Activated T-cell treated with anti-CD3 and anti-CD28 coated beads, Interleukin-2, amount 50 U/mL, for 24 hours (primary cell): ENCODE measurements around the gene MISP3.
"Not testable (repeated sequence)": the region's sequence is repeated elsewhere in the genome, so short reads cannot be mapped to it uniquely, and the experiment has no call there.

Source experiments
- DNase-seq: peaks from one replicate; pipeline ENCODE4 v3.0.0-alpha.2; 2020
- H3K27ac Mint-ChIP-seq: 2 replicates; pipeline ENCODE4 v1.8.0; 2020; ENCODE audit warnings: mild to moderate bottlenecking, mixed read lengths
- H3K27me3 Mint-ChIP-seq: 2 replicates; pipeline ENCODE4 v1.8.0; 2020; ENCODE audit warnings: mixed read lengths
- H3K36me3 Mint-ChIP-seq: 2 replicates; pipeline ENCODE4 v1.8.0; 2020; ENCODE audit warnings: low read depth, mixed read lengths
- H3K4me1 Mint-ChIP-seq: 2 replicates; pipeline ENCODE4 v1.8.0; 2020; ENCODE audit warnings: low read depth, mixed read lengths
- H3K4me3 Mint-ChIP-seq: 2 replicates; pipeline ENCODE4 v1.8.0; 2020; ENCODE audit warnings: mild to moderate bottlenecking, moderate library complexity, mixed read lengths
- H3K9me3 Mint-ChIP-seq: 2 replicates; pipeline ENCODE4 v1.8.0; 2020; ENCODE audit warnings: mixed read lengths

Gene MISP3

DNA sequence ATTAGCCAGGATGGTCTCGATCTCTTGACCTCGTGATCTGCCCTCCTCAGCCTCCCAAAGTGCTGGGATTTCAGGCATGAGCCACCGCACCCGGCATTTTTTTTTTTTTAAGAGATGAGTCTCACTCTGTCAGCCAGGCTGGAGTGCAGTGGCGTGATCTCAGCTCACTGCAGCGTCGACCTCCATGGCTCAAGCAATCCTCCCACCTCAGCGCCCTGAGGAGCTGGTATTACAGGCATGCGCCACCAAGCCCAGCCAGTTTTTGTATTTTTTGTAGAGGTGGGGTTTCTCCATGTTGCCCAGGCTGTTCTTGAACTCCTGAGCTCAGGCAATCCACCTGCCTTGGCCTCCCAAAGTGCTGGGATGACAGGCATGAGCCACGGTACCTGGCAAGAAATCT, 24.7 kb upstream of the MISP3 start:
- Mint-ChIP-seq H3K36me3 (peaks cover 87% of the 10 kb centered on the region), H3K4me1 (peaks cover 12% of the 10 kb centered on the region)
- not testable (repeated sequence) for H3K9me3 Mint-ChIP-seq, H3K27me3 Mint-ChIP-seq, H3K4me3 Mint-ChIP-seq, H3K27ac Mint-ChIP-seq, DNase-seq

DNA sequence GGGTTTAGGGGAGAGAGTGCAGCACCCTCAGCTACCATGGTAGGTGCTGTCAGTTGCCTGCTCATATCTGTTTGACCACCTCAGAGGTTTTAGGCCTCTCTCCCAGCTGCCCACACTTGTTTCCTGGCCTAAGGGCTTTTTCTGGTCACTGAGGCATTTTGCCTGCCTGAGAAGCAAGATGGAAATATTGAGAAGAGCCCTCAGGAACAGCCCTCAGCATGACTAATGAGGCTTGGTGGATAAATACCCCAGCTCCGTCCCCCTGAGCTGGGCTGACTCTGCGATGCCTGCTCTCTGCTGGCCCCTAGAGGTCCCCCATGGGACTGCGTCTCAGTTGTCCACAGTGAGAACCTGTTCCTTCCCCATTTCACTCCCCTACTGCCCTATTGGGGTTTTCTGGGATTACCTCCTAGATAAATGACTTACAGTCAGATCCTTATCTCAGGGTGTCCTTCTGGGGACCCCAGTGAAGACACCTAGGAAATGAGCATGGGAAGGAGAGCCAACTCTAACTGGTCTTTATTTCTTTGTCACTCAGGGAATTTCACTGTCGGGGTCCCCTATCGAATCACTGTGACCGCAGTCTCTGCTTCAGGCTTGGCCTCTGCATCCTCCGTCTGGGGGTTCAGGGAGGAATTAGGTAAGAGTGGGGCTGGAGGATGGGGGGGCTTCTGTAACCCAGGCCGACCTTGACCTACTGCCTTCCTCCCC, 24.0 kb upstream of the MISP3 start:
- Mint-ChIP-seq H3K4me3 (no peak overlapping the region), H3K27me3 (no peaks in the 10 kb centered on the region), H3K36me3 (peaks cover 89% of the 10 kb centered on the region), H3K27ac (peak overlapping the region; percentile 52), H3K4me1 (peaks cover 12% of the 10 kb centered on the region), H3K9me3 (no peaks in the 10 kb centered on the region)
- DNase-seq = peak; percentile 87

DNA sequence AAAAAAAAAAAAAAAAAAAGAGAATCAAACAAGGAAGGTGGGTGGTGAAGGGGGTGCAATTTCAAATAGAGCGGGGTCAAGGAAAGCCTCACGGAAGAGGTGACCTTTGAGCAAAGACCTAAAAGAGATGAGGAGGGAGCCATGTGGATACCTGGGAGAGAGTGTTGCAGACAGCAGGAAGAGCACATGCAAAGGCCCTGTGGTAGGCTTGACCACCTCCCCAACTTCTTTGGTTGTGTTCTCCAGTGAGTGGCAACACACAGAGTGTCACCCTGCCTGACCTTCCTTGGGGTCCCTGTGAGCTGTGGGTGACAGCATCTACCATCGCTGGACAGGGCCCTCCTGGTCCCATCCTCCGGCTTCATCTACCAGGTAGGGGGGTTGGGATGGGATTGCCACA, 22.1 kb upstream of the MISP3 start:
- H3K4me3 Mint-ChIP-seq = no peak overlapping the region
- H3K4me1 Mint-ChIP-seq = peaks cover 12% of the 10 kb centered on the region
- peaks cover 74% of the 10 kb centered on the region for H3K36me3 Mint-ChIP-seq
- no peaks in the 10 kb centered on the region for H3K9me3 Mint-ChIP-seq
- no peak for DNase-seq
- no peaks in the 10 kb centered on the region for H3K27me3 Mint-ChIP-seq
- H3K27ac Mint-ChIP-seq = no peak overlapping the region

- H3K4me1 Mint-ChIP-seq = peaks cover 11% of the 10 kb centered on the region
- H3K27ac Mint-ChIP-seq = not testable (repeated sequence)
Measured at GRCh38 chr19:14050961-14051360, 21.6 kb upstream of the MISP3 start.

GRCh38 chr19:14051980-14052379, 20.6 kb upstream of the MISP3 start:
- H3K27ac Mint-ChIP-seq = no peak overlapping the region
- peaks cover 61% of the 10 kb centered on the region for H3K36me3 Mint-ChIP-seq
- no peak for DNase-seq
- peaks cover 7% of the 10 kb centered on the region for H3K4me1 Mint-ChIP-seq
- no peaks in the 10 kb centered on the region for H3K9me3 Mint-ChIP-seq
- H3K27me3 Mint-ChIP-seq = no peaks in the 10 kb centered on the region
- no peak overlapping the region for H3K4me3 Mint-ChIP-seq

More at GRCh38 chr19:14050961-14051360, 21.6 kb upstream of the MISP3 start:
- DNase-seq, H3K4me3 Mint-ChIP-seq, H3K9me3 Mint-ChIP-seq, H3K27me3 Mint-ChIP-seq: not testable (repeated sequence)
- H3K36me3 Mint-ChIP-seq = peaks cover 70% of the 10 kb centered on the region

GRCh38 chr19:14052470-14052869, 20.1 kb upstream of the MISP3 start:
- no peaks in the 10 kb centered on the region for H3K27me3 Mint-ChIP-seq
- DNase-seq = no peak
- no peak overlapping the region for H3K4me3 Mint-ChIP-seq
- H3K27ac Mint-ChIP-seq = no peak overlapping the region
- no peaks in the 10 kb centered on the region for H3K9me3 Mint-ChIP-seq
- H3K4me1 Mint-ChIP-seq = peaks cover 8% of the 10 kb centered on the region
- peaks cover 56% of the 10 kb centered on the region for H3K36me3 Mint-ChIP-seq

DNA sequence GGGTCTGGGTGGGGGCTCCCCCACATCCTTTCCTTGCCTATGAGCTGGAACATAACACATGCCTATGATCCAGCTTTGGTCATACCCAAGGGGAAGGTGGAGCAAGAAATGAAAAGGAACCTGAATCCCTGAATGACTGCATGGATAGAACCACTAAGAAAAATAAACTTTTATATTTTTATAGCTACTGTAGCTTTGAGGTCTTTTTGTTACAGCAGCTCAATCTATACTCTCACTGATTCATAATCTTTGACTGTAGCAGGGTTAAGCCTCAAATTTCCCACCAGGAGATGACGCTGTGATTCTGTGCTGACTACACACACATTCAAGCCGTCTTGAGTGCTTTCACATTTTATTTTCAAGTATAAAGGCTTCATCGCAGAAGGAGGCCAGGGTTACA, 19.6 kb upstream of the MISP3 start:
- no peaks in the 10 kb centered on the region for H3K9me3 Mint-ChIP-seq
- H3K4me3 Mint-ChIP-seq = no peak overlapping the region
- no peak for DNase-seq
- H3K27ac Mint-ChIP-seq = no peak overlapping the region
- peaks cover 50% of the 10 kb centered on the region for H3K36me3 Mint-ChIP-seq
- H3K27me3 Mint-ChIP-seq = peaks cover 5% of the 10 kb centered on the region
- peaks cover 12% of the 10 kb centered on the region for H3K4me1 Mint-ChIP-seq

- no peaks in the 10 kb centered on the region for H3K9me3 Mint-ChIP-seq
- no peak overlapping the region for H3K4me3 Mint-ChIP-seq
- peaks cover 10% of the 10 kb centered on the region for H3K27me3 Mint-ChIP-seq
- H3K36me3 Mint-ChIP-seq = peaks cover 45% of the 10 kb centered on the region
- no peak overlapping the region for H3K27ac Mint-ChIP-seq
- H3K4me1 Mint-ChIP-seq = peaks cover 12% of the 10 kb centered on the region
- no peak for DNase-seq
Measured at GRCh38 chr19:14053500-14053899, 19.1 kb upstream of the MISP3 start.

- Mint-ChIP-seq H3K27me3 (peaks cover 16% of the 10 kb centered on the region), H3K27ac (peak overlapping the region; percentile 59), H3K4me1 (peaks cover 16% of the 10 kb centered on the region), H3K4me3 (no peak overlapping the region), H3K9me3 (no peaks in the 10 kb centered on the region), H3K36me3 (peaks cover 39% of the 10 kb centered on the region)
- DNase-seq = no peak
Measured at GRCh38 chr19:14054099-14054498, 18.5 kb upstream of the MISP3 start.

DNA sequence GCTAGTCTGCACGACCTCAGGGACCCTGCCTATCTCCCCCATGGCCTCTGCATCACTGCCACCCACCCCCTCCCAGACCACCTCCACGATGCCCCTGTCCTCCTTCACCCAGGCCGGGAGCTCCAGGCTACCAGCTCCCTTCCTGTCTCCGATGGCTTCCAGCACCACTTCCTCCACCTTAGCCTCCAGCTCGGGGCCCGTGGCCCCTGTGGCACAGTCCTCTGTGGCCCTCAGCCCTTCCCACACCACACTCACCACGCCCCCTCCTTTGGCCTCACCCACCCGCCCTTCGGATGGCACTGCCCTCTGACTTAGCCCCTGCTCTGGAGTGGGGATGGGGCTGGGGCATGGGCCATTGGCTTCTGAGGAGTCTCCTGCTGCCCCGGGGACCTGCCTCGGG, 17.9 kb upstream of the MISP3 start:
- Mint-ChIP-seq H3K27me3 (peaks cover 21% of the 10 kb centered on the region), H3K4me3 (no peak overlapping the region), H3K9me3 (no peaks in the 10 kb centered on the region), H3K36me3 (peaks cover 36% of the 10 kb centered on the region), H3K27ac (no peak overlapping the region), H3K4me1 (peaks cover 17% of the 10 kb centered on the region)
- DNase-seq = no peak

DNA sequence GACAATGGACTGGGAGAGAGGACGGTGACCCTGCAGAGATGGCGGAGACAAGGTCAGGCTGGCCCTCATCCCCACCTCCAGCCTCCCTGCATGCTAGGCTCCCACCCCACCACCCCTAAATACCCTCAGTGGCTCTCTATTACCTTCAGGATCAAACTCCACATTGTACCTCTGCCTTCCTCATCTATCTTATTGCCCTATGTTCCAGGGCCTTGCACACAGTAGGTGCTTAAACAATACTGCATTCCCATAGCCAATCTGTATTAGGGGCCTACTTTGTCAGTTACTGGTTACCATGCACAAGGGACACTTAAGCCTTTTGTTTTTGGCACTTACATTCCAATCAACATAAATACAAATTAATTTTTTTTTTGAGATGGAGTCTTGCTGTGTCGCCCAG, 17.2 kb upstream of the MISP3 start:
- Mint-ChIP-seq H3K9me3 (no peaks in the 10 kb centered on the region), H3K4me1 (peaks cover 17% of the 10 kb centered on the region), H3K27ac (no peak overlapping the region), H3K4me3 (no peak overlapping the region), H3K27me3 (peaks cover 26% of the 10 kb centered on the region), H3K36me3 (peaks cover 29% of the 10 kb centered on the region)
- DNase-seq = no peak

DNA sequence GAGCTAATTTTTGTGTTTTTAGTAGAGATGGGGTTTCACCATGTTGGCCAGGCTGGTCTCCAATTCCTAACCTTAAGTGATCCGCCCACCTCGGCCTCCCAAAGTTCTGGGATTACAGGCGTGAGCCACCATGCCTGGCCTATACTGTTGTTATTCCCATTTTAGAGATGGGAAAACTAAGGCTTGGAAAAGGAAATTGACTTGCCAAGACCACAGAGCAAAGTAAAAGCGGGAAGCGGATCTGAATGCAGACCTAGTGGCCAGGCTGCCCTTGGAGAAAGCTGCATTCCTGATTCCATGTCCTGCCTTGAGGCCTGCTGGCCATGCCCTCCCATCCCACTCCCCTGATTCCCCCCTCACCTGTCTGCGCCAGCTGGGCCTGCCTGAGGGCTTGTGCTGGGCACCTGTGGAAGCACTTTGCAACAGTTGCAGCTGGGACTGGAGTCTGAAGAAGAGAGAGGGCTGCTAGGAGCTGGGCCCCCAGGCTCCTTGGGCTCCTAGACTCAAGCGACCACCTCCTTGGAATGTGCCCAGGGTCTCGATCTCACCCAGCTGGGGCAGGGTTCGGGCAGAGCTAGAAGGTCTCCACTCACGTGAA, 16.4 kb upstream of the MISP3 start:
- H3K4me3 Mint-ChIP-seq = no peak overlapping the region
- peaks cover 21% of the 10 kb centered on the region for H3K36me3 Mint-ChIP-seq
- no peak for DNase-seq
- H3K27ac Mint-ChIP-seq = no peak overlapping the region
- no peaks in the 10 kb centered on the region for H3K9me3 Mint-ChIP-seq
- H3K4me1 Mint-ChIP-seq = peaks cover 17% of the 10 kb centered on the region
- H3K27me3 Mint-ChIP-seq = peaks cover 34% of the 10 kb centered on the region

DNA sequence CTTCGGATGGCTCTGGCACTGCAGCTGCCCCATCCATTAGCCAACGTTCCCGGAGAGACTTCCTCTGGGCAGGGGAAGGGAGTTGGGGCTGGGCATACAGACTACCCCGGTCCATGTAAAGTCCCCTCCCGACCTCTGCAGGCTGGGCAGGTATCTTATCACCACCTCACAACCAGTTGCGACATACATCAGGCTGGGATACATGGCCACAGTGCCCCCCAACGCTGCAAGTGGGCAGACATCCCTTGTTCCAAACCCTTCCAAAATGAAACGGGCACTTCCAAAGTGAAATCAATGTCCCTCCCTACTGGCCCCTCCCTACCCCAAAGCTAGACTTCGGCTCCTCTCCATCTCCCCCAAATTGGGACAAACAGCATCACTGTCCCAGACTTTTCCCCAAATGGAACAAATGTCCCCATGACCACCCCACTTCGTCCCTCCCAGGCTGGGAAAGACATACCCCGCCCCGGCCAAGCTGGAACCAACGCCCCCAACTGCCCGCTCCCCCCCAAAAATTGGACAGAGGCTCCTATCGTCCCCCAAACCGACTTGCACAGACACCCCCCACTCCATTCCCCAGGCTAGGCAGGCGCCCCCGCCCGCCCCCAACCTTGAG, 15.7 kb upstream of the MISP3 start:
- DNase-seq = no peak
- H3K4me3 Mint-ChIP-seq = peak overlapping the region; percentile 25
- H3K27me3 Mint-ChIP-seq = peaks cover 36% of the 10 kb centered on the region
- H3K9me3 Mint-ChIP-seq = no peaks in the 10 kb centered on the region
- peaks cover 17% of the 10 kb centered on the region for H3K4me1 Mint-ChIP-seq
- H3K27ac Mint-ChIP-seq = no peak overlapping the region
- peaks cover 16% of the 10 kb centered on the region for H3K36me3 Mint-ChIP-seq

DNA sequence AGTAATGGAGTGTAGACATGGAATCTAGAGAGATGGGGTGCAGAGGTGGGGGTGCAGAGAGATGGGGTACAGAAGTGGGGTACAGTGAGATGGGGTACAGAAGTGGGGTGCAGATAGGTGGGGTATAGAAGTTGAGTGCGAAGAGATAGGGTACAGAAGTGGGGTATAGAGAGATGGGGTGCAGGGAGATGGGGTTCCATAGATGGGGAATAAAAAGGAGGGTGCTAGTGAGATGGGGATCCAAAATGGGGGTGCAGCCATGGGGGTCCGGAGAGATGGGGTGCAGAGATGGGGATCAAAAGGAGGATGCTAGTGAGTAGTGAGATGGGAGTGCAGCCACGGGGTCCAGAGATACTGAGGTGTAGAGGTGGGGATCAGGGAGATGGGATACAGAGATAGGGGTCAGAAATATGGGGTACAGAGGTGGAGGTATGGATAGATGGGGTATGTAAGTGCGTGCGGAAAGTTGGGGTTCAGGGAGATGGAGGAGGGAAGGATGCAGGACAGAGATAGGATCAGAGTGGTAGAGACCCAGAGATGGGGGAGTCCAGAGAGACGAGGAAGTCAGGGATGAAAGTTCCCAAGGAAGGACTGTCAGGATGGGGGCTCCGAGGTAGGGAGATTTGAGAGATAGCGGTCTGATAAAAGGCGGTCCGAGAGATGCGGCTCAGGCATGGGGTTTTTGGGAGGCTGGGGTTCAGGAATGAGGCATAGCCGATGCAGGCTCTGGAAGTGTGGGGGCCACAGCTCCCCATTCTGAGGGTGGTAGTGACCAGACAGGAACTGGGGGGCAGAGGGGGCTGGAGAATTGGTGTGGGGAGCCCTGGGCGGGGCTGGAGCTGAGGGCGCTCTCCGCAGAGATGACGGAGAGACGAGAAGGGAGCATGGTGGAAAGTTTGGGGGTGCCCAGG, 14.1 kb upstream of the MISP3 start:
- no peak for DNase-seq
- Mint-ChIP-seq H3K27ac (no peak overlapping the region), H3K4me1 (peaks cover 17% of the 10 kb centered on the region), H3K27me3 (peaks cover 36% of the 10 kb centered on the region), H3K9me3 (no peaks in the 10 kb centered on the region), H3K4me3 (peak overlapping the region; percentile 64), H3K36me3 (peaks cover under 1% of the 10 kb centered on the region)
